ENCODE measurements around the gene CDH13.
"Not testable (repeated sequence)": the region's sequence is repeated elsewhere in the genome, so short reads cannot be mapped to it uniquely, and the experiment has no call there.

Gene CDH13

DNA sequence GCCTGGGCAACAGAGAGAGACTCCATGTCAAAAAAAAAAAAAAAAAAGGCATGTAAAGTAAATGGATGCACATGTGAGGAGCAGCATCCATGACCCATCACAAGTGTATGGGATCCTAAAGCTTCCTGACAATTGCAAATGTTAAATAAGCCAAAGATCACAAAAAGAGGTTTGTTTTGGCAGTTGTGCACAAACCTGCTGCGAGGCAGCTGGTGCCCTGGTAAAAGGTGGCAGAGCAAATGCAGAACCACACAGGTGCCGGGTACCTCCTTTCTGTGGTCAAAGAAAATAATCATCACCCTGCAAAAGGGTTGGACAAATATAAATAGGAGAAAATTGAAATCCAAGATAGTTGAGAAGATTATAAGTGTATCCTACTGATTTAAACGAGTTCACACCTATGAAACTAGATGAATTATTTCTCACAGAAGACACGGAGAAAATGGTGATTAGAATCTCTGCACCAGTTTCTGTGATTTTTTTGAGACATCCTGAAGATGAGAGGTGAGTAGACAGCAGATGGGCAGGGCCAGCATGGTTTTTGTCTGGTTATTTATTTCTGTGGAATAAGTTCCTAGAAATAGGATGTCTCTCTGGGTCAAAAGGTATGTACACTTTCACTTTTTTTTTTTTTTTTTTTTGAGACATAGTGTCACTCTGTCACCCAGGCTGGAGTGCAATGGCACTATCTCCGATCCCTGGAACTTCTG lies 291.3 kb downstream of the CDH13 start:
- DNase-seq (ENCODE audit: low read depth, low spot score) = no peak
- TF ChIP-seq, protein P1, sequence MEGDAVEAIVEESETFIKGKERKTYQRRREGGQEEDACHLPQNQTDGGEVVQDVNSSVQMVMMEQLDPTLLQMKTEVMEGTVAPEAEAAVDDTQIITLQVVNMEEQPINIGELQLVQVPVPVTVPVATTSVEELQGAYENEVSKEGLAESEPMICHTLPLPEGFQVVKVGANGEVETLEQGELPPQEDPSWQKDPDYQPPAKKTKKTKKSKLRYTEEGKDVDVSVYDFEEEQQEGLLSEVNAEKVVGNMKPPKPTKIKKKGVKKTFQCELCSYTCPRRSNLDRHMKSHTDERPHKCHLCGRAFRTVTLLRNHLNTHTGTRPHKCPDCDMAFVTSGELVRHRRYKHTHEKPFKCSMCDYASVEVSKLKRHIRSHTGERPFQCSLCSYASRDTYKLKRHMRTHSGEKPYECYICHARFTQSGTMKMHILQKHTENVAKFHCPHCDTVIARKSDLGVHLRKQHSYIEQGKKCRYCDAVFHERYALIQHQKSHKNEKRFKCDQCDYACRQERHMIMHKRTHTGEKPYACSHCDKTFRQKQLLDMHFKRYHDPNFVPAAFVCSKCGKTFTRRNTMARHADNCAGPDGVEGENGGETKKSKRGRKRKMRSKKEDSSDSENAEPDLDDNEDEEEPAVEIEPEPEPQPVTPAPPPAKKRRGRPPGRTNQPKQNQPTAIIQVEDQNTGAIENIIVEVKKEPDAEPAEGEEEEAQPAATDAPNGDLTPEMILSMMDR (IDR thresholded peaks at IDR 0.05; ENCODE audit: low read depth, low read length) = no peak
- in situ Hi-C loops (cut with HindIII; ENCODE audit: low sequenced_read_pairs) = no loop called here
- no peak overlapping the region for H3K4me3 ChIP-seq (ENCODE audit: low read depth, low read length)

DNA sequence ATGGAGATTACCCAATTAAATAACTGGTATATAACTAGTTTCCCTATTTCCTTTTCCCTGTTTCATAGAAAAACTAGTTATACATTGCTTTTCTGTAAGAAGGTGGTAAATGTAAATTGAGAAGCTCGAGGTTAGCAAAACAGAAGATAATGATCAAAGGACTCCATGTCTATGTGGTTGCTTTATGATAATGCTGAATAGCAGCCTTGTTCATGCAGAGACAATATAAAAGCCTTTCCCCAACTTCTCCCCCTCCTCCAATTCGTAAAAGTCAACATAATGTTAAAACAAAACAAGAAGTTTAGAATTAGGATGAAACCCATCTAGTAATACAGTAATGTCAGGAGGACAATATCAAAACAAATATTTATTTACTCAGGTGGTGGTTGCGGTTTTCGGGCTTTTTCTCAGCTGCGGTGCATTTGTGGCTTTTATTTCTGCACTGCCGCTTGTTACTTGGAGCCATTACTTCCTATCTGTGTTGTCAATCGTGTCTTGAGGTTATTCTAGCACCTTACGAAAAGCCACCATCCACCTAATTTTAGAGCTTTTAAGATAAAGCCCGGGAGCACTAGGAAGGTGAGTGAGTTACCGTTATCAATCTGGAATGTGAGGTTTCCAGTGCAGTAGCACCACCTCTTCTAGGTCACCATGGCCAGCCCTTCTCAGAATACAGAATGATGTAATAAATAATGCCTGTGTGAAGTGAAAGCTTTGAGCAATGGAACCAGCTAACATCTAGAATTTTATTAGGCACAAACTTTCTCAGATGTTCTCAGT lies 297.5 kb downstream of the CDH13 start:
- DNase-seq (ENCODE audit: low read depth, low spot score) = no peak
- in situ Hi-C loops (cut with HindIII; ENCODE audit: low sequenced_read_pairs) = no loop called here
- TF ChIP-seq, protein P1 (IDR thresholded peaks at IDR 0.05; ENCODE audit: low read depth, low read length) = no peak
- no peak overlapping the region for H3K4me3 ChIP-seq (ENCODE audit: low read depth, low read length)

DNA sequence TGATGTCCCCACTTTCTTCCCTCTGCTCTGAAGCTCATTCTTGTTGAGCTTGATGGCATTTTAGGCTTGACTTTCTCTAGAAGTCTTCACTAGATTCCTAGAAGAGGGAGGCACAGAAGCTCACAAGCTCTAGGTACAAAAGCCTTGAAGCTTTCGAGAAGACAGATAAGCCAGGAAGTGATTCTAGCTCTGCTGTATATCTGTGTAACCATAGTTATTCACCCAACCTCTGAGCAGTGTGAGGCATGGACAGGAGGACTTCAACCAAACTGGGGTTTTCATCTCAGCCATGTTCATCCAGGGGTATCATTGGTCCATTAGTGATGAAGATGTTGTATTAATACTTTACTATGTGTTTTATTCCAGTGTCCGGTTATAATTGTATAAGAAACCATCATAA lies 299.7 kb downstream of the CDH13 start:
- in situ Hi-C loops (cut with HindIII; ENCODE audit: low sequenced_read_pairs) = no loop called here
- TF ChIP-seq, protein P1 (IDR thresholded peaks at IDR 0.05; ENCODE audit: low read depth, low read length) = no peak
- no peak for DNase-seq (ENCODE audit: low read depth, low spot score)
- no peak overlapping the region for H3K4me3 ChIP-seq (ENCODE audit: low read depth, low read length)

DNA sequence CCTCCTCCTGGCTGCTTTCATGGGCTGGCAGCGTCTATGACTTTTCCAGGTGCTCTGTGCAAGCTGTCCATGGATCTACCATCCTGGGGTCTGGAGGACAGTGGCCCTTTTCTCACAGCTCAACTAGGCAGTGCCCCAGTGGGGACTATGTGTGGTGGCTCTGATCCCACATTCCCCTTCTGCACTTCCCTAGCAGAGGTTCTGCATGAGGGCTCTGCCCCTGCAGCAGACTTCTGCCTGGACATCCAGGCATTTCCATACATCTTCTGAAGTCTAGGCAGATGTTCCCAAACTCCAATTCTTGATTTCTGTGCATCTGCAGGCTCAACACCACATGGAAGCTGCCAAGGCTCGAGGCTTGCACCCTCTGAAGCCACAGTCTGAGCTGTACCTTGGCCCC lies 307.2 kb downstream of the CDH13 start:
- H3K4me3 ChIP-seq (ENCODE audit: low read depth, low read length); DNase-seq (ENCODE audit: low read depth, low spot score); in situ Hi-C loops (cut with HindIII; ENCODE audit: low sequenced_read_pairs): not testable (repeated sequence)

DNA sequence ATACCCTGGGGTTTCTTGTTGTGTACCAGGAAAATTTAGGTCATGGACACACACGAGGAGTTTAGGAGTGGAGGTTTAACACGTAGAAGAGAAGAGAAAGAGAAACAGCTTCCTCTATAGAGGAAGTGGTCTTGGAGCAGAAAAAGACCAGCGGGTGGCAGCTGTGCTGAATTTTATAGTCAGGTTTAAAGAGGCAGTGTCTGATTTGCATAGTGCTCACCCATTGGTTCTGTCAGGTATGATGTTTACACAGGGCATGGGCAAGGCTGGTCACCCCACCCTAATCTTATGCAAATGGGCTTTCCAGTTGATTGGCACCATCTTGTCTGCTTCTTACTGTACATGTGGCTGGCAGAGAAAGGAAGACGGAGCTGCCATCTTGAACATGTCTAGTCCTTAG lies 309.0 kb downstream of the CDH13 start:
- in situ Hi-C loops (cut with HindIII; ENCODE audit: low sequenced_read_pairs) = no loop called here
- DNase-seq (ENCODE audit: low read depth, low spot score) = no peak
- TF ChIP-seq, protein P1 (IDR thresholded peaks at IDR 0.05; ENCODE audit: low read depth, low read length) = no peak
- no peak overlapping the region for H3K4me3 ChIP-seq (ENCODE audit: low read depth, low read length)

DNA sequence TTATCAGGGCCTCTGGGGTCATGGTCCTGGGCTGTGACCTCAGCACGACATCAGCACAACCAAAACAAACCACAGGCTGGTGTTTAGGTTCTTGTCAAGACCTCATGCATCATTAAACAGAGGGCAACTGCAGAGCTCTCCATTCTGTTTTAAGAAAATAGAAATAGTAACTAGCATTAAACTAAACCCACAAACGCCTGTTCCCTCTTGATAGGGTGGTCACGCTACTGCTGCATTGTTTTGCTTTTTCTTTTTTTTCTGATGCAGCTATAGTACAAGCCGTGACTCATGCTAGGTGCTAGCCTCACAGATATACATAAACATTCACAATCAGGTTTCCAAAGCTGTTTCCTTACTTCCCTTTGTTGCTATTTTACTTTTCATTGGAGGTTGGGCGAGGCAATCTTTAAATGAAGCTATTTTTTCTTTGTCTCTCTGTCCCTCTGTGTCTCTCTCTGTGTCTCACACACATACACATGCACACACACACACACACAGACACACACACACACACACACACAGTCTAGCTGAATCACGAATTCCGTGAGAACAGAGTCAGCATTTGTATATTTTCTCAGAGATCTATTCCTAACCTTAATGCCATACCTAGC lies 310.3 kb downstream of the CDH13 start:
- in situ Hi-C loops (cut with HindIII; ENCODE audit: low sequenced_read_pairs) = no loop called here
- TF ChIP-seq, protein P1 (IDR thresholded peaks at IDR 0.05; ENCODE audit: low read depth, low read length) = no peak
- DNase-seq (ENCODE audit: low read depth, low spot score) = peak; percentile 85

More for the DNA sequence above, 310.3 kb downstream of the CDH13 start:
- H3K4me3 ChIP-seq (ENCODE audit: low read depth, low read length) = no peak overlapping the region

Measured in astrocyte of the spinal cord (primary cell).